IPS DF 6.9 (cell line): Measurements from ENCODE around the gene ALG9.
"Not testable (repeated sequence)": the region's sequence is repeated elsewhere in the genome, so short reads cannot be mapped to it uniquely, and the experiment has no call there.

Experiments used
- DNase-seq: peaks from one replicate; pipeline ENCODE4 v3.0.0-alpha.2; 2013; ENCODE audit warnings: low read depth, low spot score
- H3K27ac ChIP-seq: one replicate; pipeline ENCODE4 v1.5.1; 2013; ENCODE audit warnings: low read length, control low read depth
- H3K27me3 ChIP-seq: 2 replicates; pipeline ENCODE4 v1.6.1; 2013; ENCODE audit warnings: mild to moderate bottlenecking, low read length; ENCODE audit not compliant: control insufficient read depth, insufficient read depth
- H3K36me3 ChIP-seq: 2 replicates; pipeline ENCODE4 v1.6.1; 2013; ENCODE audit warnings: low read length; ENCODE audit not compliant: control insufficient read depth, insufficient read depth
- H3K4me1 ChIP-seq: 2 replicates; pipeline ENCODE4 v1.6.1; 2013; ENCODE audit warnings: low read length; ENCODE audit not compliant: control insufficient read depth, insufficient read depth
- H3K4me3 ChIP-seq: 2 replicates; pipeline ENCODE4 v1.5.1; 2013; ENCODE audit warnings: mild to moderate bottlenecking, low read length
- H3K9me3 ChIP-seq: 2 replicates; pipeline ENCODE4 v1.6.1; 2013; ENCODE audit warnings: low read length, inconsistent platforms; ENCODE audit not compliant: control insufficient read depth, insufficient read depth
- WGBS: extraction: QIAGEN DNeasy Blood & Tissue Kit; methylation state at CpG from one replicate; pipeline ENCODE4 v1.1.7; 2013; ENCODE audit warnings: mixed read lengths, missing lambda C conversion rate; ENCODE audit not compliant: insufficient read length, insufficient coverage; 5-methylcytosine and 5-hydroxymethylcytosine counted together

Gene ALG9

DNA sequence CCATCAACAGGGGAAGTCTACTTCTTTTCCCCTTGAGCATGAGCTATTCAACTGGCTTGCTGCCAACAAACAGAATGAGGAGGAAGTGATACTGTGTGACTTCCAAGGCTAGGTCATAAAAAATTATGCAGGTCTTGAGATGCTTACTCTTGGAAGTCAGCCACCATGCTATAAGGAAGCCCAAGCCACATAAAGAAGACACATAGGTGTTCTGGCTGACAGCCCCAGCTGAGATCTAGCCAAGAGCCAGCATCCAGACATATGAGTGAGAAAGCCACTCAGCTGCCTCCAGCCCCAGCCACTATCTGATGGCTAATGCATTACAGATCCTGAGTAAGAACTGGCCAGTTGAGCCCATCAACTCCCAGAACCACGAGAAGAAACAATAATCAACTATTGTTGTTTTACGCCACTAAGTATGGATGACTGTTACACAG, 74.2 kb downstream of the ALG9 start:
- DNase-seq = no peak
- WGBS = no CpG with 5 or more reads among the region's 2 CpGs
- Histone ChIP-seq H3K4me1 (no peaks in the 10 kb centered on the region), H3K27me3 (no peaks in the 10 kb centered on the region), H3K36me3 (no peaks in the 10 kb centered on the region), H3K4me3 (no peak overlapping the region), H3K9me3 (no peaks in the 10 kb centered on the region), H3K27ac (no peak overlapping the region)

GRCh38 chr11:111796696-111797095, 74.7 kb downstream of the ALG9 start:
- Histone ChIP-seq H3K27ac (no peak overlapping the region), H3K9me3 (no peaks in the 10 kb centered on the region), H3K4me3 (no peak overlapping the region), H3K27me3 (no peaks in the 10 kb centered on the region), H3K36me3 (no peaks in the 10 kb centered on the region), H3K4me1 (no peaks in the 10 kb centered on the region)
- no peak for DNase-seq
- WGBS = no CpG with 5 or more reads among the region's 3 CpGs

DNA sequence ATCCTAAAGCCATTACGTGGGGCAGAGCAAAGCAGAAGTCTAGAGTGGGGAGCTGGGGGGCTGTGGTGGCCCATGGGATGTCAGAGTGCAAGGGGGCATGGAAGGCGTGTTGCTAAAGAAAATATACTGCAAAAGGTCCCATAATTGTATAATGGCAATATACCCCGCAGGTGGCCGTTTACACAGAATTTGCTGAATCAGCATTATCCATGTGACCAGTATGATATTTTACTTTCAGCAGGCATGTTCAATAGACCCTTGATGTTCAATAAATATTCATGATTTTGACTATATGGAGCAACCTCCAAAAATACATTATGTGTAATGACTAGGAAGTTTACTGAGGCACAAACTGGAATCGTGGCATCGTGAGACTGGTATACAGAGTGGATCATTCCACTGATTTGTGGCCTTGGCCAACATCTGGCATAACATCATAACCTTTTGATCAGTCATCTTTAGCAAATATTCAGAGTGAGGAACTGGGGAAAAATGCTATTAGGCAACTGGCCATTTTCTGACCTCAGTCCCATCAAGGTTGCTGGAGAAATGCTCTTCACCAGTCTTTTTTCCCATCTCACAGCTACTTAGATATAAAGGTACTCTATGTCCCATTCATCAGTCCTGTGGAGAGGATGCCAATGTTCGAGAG, 75.9 kb downstream of the ALG9 start:
- H3K4me1 ChIP-seq = no peaks in the 10 kb centered on the region
- no peak overlapping the region for H3K27ac ChIP-seq
- H3K4me3 ChIP-seq = no peak overlapping the region
- WGBS = no CpG with 5 or more reads among the region's 7 CpGs
- DNase-seq = no peak
- H3K36me3 ChIP-seq = no peaks in the 10 kb centered on the region
- no peaks in the 10 kb centered on the region for H3K27me3 ChIP-seq
- no peaks in the 10 kb centered on the region for H3K9me3 ChIP-seq

DNA sequence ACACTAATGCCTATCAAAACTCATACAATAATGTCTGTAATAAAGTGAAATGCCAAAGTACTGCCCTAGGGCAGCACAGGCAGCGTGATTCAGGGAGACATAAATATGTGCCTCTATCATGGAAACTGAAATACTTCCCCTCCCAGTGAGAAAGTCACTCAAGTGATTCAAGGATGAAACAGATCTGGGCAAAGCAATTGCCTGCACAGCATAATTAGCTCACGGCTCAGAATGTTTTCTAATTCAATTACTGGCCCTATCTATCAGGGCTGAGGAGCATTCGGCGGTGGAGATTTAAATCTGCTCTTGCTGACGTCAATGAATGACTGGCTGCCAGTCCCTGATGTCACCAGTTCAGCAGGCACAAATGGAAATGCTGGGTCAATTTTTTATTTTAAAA, 77.5 kb downstream of the ALG9 start:
- Histone ChIP-seq H3K27ac (no peak overlapping the region), H3K9me3 (no peaks in the 10 kb centered on the region), H3K4me3 (no peak overlapping the region), H3K27me3 (no peaks in the 10 kb centered on the region), H3K4me1 (no peaks in the 10 kb centered on the region), H3K36me3 (no peaks in the 10 kb centered on the region)
- WGBS = no CpG with 5 or more reads among the region's 5 CpGs
- no peak for DNase-seq

- Histone ChIP-seq H3K36me3 (no peaks in the 10 kb centered on the region), H3K4me1 (no peaks in the 10 kb centered on the region), H3K9me3 (no peaks in the 10 kb centered on the region), H3K27me3 (no peaks in the 10 kb centered on the region), H3K27ac (no peak overlapping the region), H3K4me3 (no peak overlapping the region)
- WGBS = 100% methylated on average over 1 of the region's 6 CpGs
- DNase-seq = no peak
These were observed 78.4 kb downstream of the ALG9 start for GRCh38 chr11:111792955-111793500.

GRCh38 chr11:111792314-111792713, 79.1 kb downstream of the ALG9 start:
- Histone ChIP-seq H3K27me3 (no peaks in the 10 kb centered on the region), H3K36me3 (no peaks in the 10 kb centered on the region), H3K4me1 (no peaks in the 10 kb centered on the region), H3K9me3 (no peaks in the 10 kb centered on the region), H3K27ac (no peak overlapping the region), H3K4me3 (no peak overlapping the region)
- no peak for DNase-seq
- WGBS = no CpG with 5 or more reads among the region's 1 CpG

GRCh38 chr11:111788464-111788863, 82.9 kb downstream of the ALG9 start:
- Histone ChIP-seq H3K9me3 (no peaks in the 10 kb centered on the region), H3K36me3 (no peaks in the 10 kb centered on the region), H3K27me3 (no peaks in the 10 kb centered on the region), H3K4me1 (no peaks in the 10 kb centered on the region), H3K4me3 (no peak overlapping the region), H3K27ac (no peak overlapping the region)
- no CpG with 5 or more reads among the region's 2 CpGs for WGBS
- no peak for DNase-seq

- WGBS = no CpG with 5 or more reads among the region's 2 CpGs
- Histone ChIP-seq H3K9me3 (no peaks in the 10 kb centered on the region), H3K4me3 (no peak overlapping the region), H3K27ac (no peak overlapping the region), H3K36me3 (no peaks in the 10 kb centered on the region), H3K4me1 (no peaks in the 10 kb centered on the region), H3K27me3 (no peaks in the 10 kb centered on the region)
- no peak for DNase-seq
These were observed 83.3 kb downstream of the ALG9 start for GRCh38 chr11:111788051-111788450.

DNA sequence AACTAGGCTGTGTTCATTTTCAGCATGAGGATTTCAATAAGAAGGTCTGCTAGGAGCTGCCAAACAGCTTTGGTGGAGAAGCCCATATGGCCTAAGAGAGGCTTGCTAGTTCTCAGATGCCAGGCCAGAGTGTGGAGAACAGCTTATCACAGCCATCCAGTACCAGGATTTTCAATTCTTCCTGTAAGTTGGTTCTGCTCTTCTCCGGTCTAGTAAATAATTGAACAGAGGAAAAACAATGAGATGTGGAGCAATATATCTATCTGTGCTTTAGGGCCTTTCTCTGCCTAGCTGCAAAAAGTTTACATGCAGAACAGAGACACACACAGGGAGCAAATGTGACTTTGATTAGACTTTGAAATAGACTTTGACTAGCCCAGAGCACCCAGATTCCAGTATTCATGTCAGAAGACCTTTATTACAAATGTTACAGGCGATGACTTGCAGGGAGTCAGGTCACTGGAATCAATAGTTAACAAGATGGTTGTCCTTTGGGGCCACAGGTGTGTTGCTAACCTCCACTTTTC, 85.4 kb downstream of the ALG9 start:
- H3K36me3 ChIP-seq = no peaks in the 10 kb centered on the region
- no CpG with 5 or more reads among the region's 2 CpGs for WGBS
- no peak for DNase-seq
- no peaks in the 10 kb centered on the region for H3K9me3 ChIP-seq
- no peaks in the 10 kb centered on the region for H3K4me1 ChIP-seq
- no peak overlapping the region for H3K4me3 ChIP-seq
- H3K27ac ChIP-seq = no peak overlapping the region
- H3K27me3 ChIP-seq = no peaks in the 10 kb centered on the region

- Histone ChIP-seq H3K36me3 (no peaks in the 10 kb centered on the region), H3K27ac (no peak overlapping the region), H3K4me3 (no peak overlapping the region), H3K27me3 (no peaks in the 10 kb centered on the region), H3K4me1 (no peaks in the 10 kb centered on the region), H3K9me3 (no peaks in the 10 kb centered on the region)
- DNase-seq = no peak
- WGBS = no CpG with 5 or more reads among the region's 2 CpGs
These were observed 86.3 kb downstream of the ALG9 start for GRCh38 chr11:111785076-111785475.

- H3K27me3 ChIP-seq, H3K9me3 ChIP-seq, H3K36me3 ChIP-seq, DNase-seq, H3K27ac ChIP-seq, H3K4me1 ChIP-seq, H3K4me3 ChIP-seq: not testable (repeated sequence)
- WGBS = no CpG with 5 or more reads among the region's 10 CpGs
These were observed 87.1 kb downstream of the ALG9 start for GRCh38 chr11:111784311-111784710.
